ENCODE results near the gene RSBN1L.

DNA sequence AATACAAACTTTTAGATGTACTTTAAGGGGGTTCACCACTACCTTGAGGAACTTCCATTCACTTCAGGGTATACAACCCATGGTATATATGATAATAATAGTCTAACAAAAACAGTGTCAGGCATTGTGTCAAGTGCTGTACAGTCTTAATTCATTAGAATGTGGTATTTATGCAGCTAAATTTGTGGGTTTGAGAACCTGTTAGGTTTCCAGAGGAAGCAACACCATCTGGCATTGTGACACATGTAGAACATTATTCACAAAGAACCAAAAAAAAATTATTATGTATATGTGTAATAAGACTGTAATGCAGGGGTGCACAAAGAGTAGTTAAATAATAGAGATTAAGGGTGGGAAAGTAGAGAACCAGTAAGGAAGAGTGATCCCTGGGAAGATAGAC, 75.6 kb downstream of the RSBN1L start:
- TF ChIP-seq RFX5 (IDR thresholded peaks at IDR 0.05) = no peak
- no peak for TF ChIP-seq CHD2 (IDR thresholded peaks at IDR 0.05; ENCODE audit: low read length, partially characterized antibody)
- TF ChIP-seq, protein P1, sequence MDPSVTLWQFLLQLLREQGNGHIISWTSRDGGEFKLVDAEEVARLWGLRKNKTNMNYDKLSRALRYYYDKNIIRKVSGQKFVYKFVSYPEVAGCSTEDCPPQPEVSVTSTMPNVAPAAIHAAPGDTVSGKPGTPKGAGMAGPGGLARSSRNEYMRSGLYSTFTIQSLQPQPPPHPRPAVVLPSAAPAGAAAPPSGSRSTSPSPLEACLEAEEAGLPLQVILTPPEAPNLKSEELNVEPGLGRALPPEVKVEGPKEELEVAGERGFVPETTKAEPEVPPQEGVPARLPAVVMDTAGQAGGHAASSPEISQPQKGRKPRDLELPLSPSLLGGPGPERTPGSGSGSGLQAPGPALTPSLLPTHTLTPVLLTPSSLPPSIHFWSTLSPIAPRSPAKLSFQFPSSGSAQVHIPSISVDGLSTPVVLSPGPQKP (IDR thresholded peaks at IDR 0.05; ENCODE audit: low read depth, low read length) = no peak
- no peak for TF ChIP-seq EP300 (IDR thresholded peaks at IDR 0.05)
